ENCODE data around the gene DENND4A.
A peak's percentile ranks its signal among the peaks of the same experiment; 100 is the strongest.
"Not testable (repeated sequence)": the region's sequence is repeated elsewhere in the genome, so short reads cannot be mapped to it uniquely, and the experiment has no call there.

DENND4A gene

GRCh38 chr15:65632780-65633375, 159.2 kb downstream of the DENND4A start:
- no peak for DNase-seq (ENCODE audit: low read depth in 2 of 2)

DNA sequence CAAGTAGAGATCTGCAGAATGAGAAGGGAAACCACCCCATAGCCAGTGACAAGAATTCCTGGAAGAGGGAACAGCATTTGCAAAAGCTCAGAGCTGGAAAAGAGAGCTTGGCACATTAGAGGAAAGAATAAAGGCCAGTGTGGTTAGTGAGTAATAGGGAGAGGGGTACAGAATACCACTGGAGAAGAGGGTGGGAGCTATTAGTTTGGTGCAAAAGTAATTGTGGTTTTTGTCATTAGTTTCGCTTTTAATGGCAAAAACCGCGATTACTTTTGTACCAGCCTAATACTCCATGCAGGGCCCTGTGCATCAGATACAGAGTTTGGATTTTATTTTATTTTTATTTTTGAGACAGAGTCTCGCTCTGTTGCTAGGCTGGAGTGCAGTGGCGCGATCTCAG, 160.6 kb downstream of the DENND4A start:
- no peak for DNase-seq (ENCODE audit: low read depth in 2 of 2)

DNA sequence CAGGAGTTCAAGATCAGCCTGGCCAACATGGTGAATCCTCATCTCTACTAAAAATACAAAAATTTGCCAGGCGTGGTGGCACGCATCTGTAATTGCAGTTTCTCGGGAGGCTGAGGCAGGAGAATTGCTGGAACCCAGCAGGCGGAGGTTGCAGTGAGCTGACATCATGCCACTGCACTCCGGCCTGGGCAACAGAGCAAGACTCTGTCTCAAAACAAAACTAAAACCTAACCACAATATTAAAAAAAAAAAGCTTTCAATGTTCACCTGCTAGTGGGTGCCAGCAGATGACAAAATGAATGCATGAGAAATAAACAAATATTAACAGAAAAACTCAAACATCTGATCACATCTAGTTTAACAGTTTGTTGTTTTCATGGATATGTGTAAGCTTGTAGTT, 161.3 kb downstream of the DENND4A start:
- no peak for DNase-seq (ENCODE audit: low read depth in 2 of 2)

DNA sequence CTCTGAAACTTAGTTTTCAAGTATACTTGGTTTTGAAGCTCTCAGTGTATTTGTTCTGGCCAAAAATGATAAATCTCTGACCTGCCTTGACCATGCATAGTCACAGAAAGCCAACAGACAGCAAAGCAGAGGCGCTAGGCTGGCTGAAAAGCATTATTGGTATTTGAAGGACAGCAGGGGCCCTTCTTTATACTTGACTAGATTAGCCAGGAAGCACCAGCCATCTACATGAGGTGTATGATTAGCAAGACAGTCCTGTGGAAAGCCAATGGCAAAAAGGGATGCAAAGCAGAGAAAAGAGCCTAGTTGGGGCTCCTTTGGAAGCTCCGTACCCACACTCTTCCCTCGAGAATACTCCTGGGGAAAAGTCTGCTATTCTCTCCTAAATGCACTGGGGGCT, 162.5 kb downstream of the DENND4A start:
- no peak for DNase-seq (ENCODE audit: low read depth in 2 of 2)

DNA sequence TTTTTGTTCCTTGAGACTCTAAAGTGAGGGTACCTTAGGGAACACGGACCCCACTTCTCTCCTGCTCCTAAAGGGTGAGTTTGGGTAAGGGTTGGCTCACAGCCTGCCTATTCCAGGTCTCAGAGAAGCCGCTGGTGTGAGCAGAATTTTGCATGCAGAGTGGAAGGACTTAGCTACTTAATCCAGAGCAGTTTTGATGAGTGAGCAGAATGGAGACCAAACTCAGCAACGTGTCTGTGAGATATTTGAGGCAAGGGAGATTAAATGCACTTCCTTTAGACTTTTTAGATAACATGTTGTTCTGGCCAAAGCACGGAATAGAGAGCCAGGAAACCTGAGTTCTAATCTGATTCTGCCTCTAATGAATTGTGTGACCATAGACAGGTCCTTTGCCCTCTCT, 165.2 kb downstream of the DENND4A start:
- DNase-seq (ENCODE audit: low read depth in 2 of 2): no peak

- no peak for DNase-seq (ENCODE audit: low read depth in 2 of 2)
Measured at GRCh38 chr15:65623103-65623502, 169.0 kb downstream of the DENND4A start.

DNA sequence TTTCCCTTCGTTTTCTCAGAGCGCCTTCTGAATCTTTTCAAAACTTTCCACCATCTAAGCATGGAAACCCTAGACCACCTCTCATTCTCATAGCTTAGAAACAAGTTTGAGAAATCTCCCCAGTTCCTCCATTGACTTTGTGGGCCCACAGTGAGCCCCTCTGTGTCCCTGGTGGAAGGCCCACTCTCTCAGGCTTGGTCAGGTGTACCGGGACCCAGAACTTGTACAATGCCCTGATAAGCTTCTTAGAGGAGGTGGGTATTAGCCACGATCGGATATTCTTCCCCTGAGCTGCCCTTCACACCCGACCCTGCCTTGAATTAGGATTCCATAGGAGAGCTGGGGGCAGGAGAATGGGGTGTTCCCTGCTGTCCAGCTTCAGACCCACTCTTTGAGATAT, 170.5 kb downstream of the DENND4A start, which contains the start of gene SLC24A1:
Gene SLC24A1, plus strand, starts transcription at position 301 of the 400 bp plus-strand sequence. CDS start 2,143 bp downstream, outside the sequence.
- no peak for DNase-seq (ENCODE audit: low read depth in 2 of 2)

- no peak for DNase-seq (ENCODE audit: low read depth in 2 of 2)
Measured at GRCh38 chr15:65620833-65621232, 171.3 kb downstream of the DENND4A start.

DNA sequence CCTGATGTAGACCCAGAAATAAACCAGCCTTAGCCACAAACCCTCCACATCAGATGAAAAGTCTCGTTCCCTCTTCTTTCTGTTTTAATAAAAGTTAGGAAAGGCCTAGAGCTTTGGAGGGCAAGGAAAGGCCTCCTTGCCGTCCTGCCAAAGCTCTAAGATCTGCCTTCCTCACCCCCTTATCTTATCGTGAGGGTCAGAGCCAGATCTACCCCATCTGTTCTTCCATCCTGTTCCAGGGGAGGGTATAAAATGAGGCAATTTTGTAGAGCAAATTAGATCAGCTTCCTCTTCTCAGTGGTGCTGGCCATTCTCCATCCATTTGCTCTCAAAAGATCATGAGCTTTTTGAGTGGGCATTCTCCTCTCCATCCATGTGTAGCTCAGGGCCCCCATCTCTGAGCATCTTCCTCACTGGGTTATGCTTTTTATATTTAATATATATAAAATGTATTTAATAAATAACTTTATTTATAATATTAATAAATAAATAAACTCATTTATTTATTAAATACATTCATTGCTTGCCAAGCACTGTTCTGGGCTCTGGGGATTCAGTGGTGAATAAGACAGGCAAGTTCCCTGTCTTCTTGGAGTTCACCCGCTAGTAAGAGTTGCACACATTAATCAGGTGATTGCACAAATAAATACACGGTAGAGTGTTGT, 172.3 kb downstream of the DENND4A start:
- DNase-seq (ENCODE audit: low read depth in 2 of 2): no peak

- DNase-seq (ENCODE audit: low read depth in 2 of 2): no peak
Measured at GRCh38 chr15:65618560-65619109, 173.5 kb downstream of the DENND4A start.

DNA sequence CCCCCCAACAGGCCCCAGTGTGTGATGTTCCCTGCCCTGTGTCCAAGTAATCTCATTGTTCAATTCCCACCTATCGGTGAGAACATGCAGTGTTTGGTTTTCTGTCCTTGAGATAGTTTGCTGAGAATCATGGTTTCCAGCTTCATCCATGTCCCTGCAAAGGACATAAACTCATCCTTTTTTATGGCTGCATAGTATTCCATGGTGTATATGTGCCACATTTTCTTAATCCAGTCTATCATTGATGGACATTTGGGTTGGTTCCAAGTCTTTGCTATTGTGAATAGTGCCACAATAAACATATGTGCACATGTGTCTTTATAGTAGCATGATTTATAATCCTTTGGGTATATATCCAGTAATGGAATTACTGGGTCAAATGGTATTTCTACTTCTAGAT, 176.2 kb downstream of the DENND4A start:
- not testable (repeated sequence) for DNase-seq (ENCODE audit: low read depth in 2 of 2)

- no peak for DNase-seq (ENCODE audit: low read depth in 2 of 2)
Measured at GRCh38 chr15:65612949-65613744, 178.9 kb downstream of the DENND4A start.

DNA sequence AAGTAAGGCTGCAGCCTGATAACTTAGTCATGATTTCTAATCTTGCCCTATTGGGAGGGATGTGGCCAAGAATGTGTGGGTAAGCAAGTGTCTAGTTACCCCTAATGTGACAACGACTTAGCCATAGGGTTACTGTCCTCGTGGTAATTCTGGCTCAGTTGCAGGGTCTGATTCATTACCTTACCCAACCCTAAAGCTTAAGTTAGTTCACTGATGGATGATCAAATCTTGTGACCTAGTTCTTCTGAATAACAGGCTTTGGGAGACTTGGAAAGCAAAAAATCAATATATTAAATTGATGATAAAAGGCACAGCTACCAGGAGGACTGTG, 179.5 kb downstream of the DENND4A start:
- no peak for DNase-seq (ENCODE audit: low read depth in 2 of 2)

GRCh38 chr15:65611888-65612615, 180.0 kb downstream of the DENND4A start:
- DNase-seq (ENCODE audit: low read depth in 2 of 2): no peak

- DNase-seq (ENCODE audit: low read depth in 2 of 2): peak; percentile 97 to 98
Measured at GRCh38 chr15:65610871-65611718, 181.0 kb downstream of the DENND4A start, which contains the start of gene INTS14. Gene INTS14, minus strand, starts transcription at chr15:65611131. Its CDS starts 3,751 bp downstream, at chr15:65607380.
